ENCODE data around the gene HOXB8.

HOXB8 gene

DNA sequence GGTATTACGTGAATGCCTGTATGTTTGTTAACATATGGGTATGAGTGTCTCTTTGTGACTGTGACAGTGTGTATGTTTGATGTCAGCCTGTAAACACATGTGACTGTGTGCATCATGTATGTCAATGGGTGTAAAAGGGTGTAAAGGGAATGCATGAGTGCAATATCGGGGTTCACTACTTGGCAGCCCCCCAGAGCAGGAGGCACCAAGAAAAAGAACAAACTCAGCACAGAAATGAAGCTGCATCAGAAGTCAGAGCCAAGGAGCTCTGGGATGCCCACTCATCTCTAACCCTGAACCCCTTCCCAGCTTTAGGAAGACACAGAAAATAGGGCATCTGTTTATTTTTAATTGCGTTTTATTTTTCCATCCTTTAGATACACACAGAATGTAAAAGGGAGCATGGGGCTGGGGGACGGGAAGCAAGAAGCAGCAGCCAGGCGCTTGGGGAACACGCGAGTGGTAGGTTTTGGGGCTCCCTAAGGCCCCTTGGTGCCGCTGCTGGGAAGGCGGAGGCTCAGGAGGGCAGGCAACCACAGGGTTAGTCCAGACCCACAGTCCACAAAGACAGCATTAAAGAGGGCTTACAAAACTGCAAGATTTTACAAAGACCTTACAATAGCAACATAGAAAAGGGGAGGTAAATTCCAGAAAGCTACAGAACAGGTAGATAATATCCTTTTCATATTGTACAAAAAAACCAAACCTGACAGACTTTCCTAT lies 8.0 kb downstream of the HOXB8 start:
- Histone ChIP-seq H2BK120ac (ENCODE audit: insufficient read depth, low read length, poor library complexity) (no peak overlapping the region), H2AK5ac (ENCODE audit: low read length) (no peak overlapping the region), H3K4me3 (ENCODE audit: low read depth, low read length) (no peak overlapping the region), H3K4ac (ENCODE audit: low read depth, low read length) (no peak overlapping the region), H3K79me2 (ENCODE audit: control insufficient read depth, insufficient read depth, low read length, poor library complexity) (peaks cover 5% of the 10 kb centered on the region), H3K27ac (ENCODE audit: low read depth, low read length) (no peak overlapping the region), H3K79me1 (ENCODE audit: low read length) (peaks cover 17% of the 10 kb centered on the region), H3K23ac (ENCODE audit: low read length) (no peak overlapping the region), H3K18ac (ENCODE audit: low read length) (no peak overlapping the region), H4K12ac (ENCODE audit: low read depth, low read length) (no peak overlapping the region), H3K4me2 (ENCODE audit: low read length) (no peak overlapping the region), H3K27me3 (ENCODE audit: insufficient read depth, low read length) (peaks cover 37% of the 10 kb centered on the region), H3K9me3 (ENCODE audit: insufficient read depth, low read depth, low read length) (peaks cover 2% of the 10 kb centered on the region), H2AFZ (ENCODE audit: insufficient read depth, low read length, poor library complexity) (no peak overlapping the region), H3K9ac (ENCODE audit: low read length) (no peak overlapping the region), H2BK5ac (ENCODE audit: low read depth, low read length, poor library complexity) (no peak overlapping the region), H3K4me1 (ENCODE audit: control insufficient read depth in 1 of 2, insufficient read depth in 2 of 2, low read length in 2 of 2) (peaks cover 13 to 16% of the 10 kb centered on the region in 2 experiments), H2BK12ac (ENCODE audit: low read length) (no peak overlapping the region), H3K14ac (ENCODE audit: low read length) (no peak overlapping the region), H4K91ac (ENCODE audit: low read depth, low read length) (no peak overlapping the region), H3K36me3 (ENCODE audit: control insufficient read depth in 1 of 2, insufficient read depth in 2 of 2, low read length in 2 of 2) (no peaks in the 10 kb centered on the region), H4K8ac (ENCODE audit: low read depth, low read length) (no peak overlapping the region)
- no CpG with 5 or more reads among the region's 9 CpGs for WGBS (ENCODE audit: extremely low coverage, insufficient coverage, insufficient read length)
- DNase-seq: no peak

DNA sequence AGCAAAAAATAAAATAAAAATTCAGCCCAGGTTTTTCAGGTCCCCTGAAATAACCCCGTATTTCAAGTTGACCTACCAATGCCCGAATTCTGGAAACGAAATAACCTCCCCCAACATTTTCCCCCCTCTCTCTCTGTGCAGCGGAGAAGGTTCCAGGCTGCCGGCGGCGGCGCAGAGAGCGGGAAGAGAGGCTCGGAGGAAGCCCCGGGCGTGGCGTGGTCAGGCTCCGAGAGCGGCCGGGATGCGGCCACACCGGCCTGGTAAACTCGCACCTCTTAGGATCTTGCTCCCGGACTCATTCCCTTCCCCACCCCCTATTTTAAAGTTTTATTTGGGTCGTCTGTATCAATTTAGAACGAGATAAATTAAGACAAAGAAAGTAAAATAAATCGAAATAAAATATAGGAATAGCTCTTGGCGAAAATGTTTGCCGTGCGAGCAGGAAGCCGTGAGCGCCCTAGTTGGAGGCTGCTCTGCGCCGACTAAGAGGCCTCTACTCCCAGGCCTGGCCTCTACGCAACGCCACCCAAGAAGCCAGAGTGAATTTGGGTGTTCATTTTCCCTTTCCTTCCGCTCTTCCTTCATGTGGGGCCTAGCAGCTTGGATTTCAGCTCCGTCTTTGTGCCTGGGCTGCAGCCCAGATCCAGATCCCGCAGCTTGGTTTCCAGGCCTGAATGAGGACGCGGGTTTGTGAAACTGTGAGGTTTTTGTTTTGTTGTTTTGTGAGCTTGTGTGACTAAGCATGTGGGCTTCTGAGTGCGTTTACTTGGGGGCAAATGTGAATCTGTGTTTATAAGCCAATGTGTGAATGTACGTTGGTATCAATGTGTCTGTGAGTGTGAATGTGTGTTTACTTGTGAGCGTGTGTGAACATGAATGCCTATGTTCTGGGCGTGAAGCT lies 8.9 kb downstream of the HOXB8 start:
- Histone ChIP-seq H3K9ac (ENCODE audit: low read length) (no peak overlapping the region), H3K4ac (ENCODE audit: low read depth, low read length) (no peak overlapping the region), H3K4me2 (ENCODE audit: low read length) (no peak overlapping the region), H3K36me3 (ENCODE audit: control insufficient read depth in 1 of 2, insufficient read depth in 2 of 2, low read length in 2 of 2) (no peaks in the 10 kb centered on the region), H3K4me3 (ENCODE audit: low read depth, low read length) (peak overlapping the region; percentile 39), H3K9me3 (ENCODE audit: insufficient read depth, low read depth, low read length) (peaks cover 2% of the 10 kb centered on the region), H3K18ac (ENCODE audit: low read length) (no peak overlapping the region), H3K27me3 (ENCODE audit: insufficient read depth, low read length) (peaks cover 42% of the 10 kb centered on the region), H3K27ac (ENCODE audit: low read depth, low read length) (no peak overlapping the region), H2AFZ (ENCODE audit: insufficient read depth, low read length, poor library complexity) (no peak overlapping the region), H4K91ac (ENCODE audit: low read depth, low read length) (no peak overlapping the region), H3K4me1 (ENCODE audit: control insufficient read depth in 1 of 2, insufficient read depth in 2 of 2, low read length in 2 of 2) (peaks cover 14 to 19% of the 10 kb centered on the region in 2 experiments), H3K79me1 (ENCODE audit: low read length) (peaks cover 13% of the 10 kb centered on the region), H4K8ac (ENCODE audit: low read depth, low read length) (no peak overlapping the region), H2BK12ac (ENCODE audit: low read length) (peak overlapping the region; percentile 16), H4K12ac (ENCODE audit: low read depth, low read length) (no peak overlapping the region), H2BK5ac (ENCODE audit: low read depth, low read length, poor library complexity) (no peak overlapping the region), H3K23ac (ENCODE audit: low read length) (no peak overlapping the region), H2AK5ac (ENCODE audit: low read length) (no peak overlapping the region), H2BK120ac (ENCODE audit: insufficient read depth, low read length, poor library complexity) (no peak overlapping the region), H3K79me2 (ENCODE audit: control insufficient read depth, insufficient read depth, low read length, poor library complexity) (peaks cover 5% of the 10 kb centered on the region), H3K14ac (ENCODE audit: low read length) (no peak overlapping the region)
- WGBS (ENCODE audit: extremely low coverage, insufficient coverage, insufficient read length): no CpG with 5 or more reads among the region's 41 CpGs
- no peak for DNase-seq

DNA sequence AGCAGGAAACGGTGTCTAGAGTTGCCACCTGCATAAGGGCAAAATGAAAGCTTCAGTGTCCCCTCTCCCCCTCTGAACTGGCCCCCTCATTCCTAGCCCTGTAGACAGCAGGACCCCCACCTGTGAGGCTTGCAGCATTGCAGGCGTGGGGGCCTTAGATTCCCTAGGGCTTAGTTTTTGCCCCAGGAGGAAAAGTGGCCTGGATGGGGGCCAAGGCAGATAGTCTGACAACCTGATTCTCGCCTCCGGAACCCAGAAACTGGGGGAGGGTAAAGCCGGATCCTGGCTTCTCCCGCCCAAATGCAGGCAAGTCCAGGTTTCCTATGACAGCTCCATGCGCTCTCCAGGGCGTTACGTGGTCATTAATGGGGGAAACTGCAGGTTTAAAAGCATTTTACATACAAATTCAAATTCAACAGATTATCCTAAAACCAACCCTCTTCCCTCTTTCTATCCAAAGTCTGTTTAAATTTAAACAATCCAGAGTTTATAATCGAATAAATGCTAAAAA lies 9.6 kb downstream of the HOXB8 start:
- DNase-seq: no peak
- Histone ChIP-seq H3K79me1 (ENCODE audit: low read length) (peaks cover 9% of the 10 kb centered on the region), H3K14ac (ENCODE audit: low read length) (no peak overlapping the region), H3K18ac (ENCODE audit: low read length) (no peak overlapping the region), H2BK120ac (ENCODE audit: insufficient read depth, low read length, poor library complexity) (no peak overlapping the region), H3K4me1 (ENCODE audit: control insufficient read depth in 1 of 2, insufficient read depth in 2 of 2, low read length in 2 of 2) (peaks cover 16 to 27% of the 10 kb centered on the region in 2 experiments), H3K4me2 (ENCODE audit: low read length) (no peak overlapping the region), H3K36me3 (ENCODE audit: control insufficient read depth in 1 of 2, insufficient read depth in 2 of 2, low read length in 2 of 2) (no peaks in the 10 kb centered on the region), H3K4ac (ENCODE audit: low read depth, low read length) (no peak overlapping the region), H3K23ac (ENCODE audit: low read length) (no peak overlapping the region), H3K9me3 (ENCODE audit: insufficient read depth, low read depth, low read length) (peaks cover 2% of the 10 kb centered on the region), H3K4me3 (ENCODE audit: low read depth, low read length) (no peak overlapping the region), H3K27me3 (ENCODE audit: insufficient read depth, low read length) (peaks cover 42% of the 10 kb centered on the region), H2AK5ac (ENCODE audit: low read length) (no peak overlapping the region), H4K91ac (ENCODE audit: low read depth, low read length) (no peak overlapping the region), H3K27ac (ENCODE audit: low read depth, low read length) (no peak overlapping the region), H4K12ac (ENCODE audit: low read depth, low read length) (no peak overlapping the region), H3K79me2 (ENCODE audit: control insufficient read depth, insufficient read depth, low read length, poor library complexity) (peaks cover 3% of the 10 kb centered on the region), H3K9ac (ENCODE audit: low read length) (no peak overlapping the region), H2BK5ac (ENCODE audit: low read depth, low read length, poor library complexity) (no peak overlapping the region), H2BK12ac (ENCODE audit: low read length) (no peak overlapping the region), H4K8ac (ENCODE audit: low read depth, low read length) (no peak overlapping the region), H2AFZ (ENCODE audit: insufficient read depth, low read length, poor library complexity) (no peak overlapping the region)
- no CpG with 5 or more reads among the region's 10 CpGs for WGBS (ENCODE audit: extremely low coverage, insufficient coverage, insufficient read length)

DNA sequence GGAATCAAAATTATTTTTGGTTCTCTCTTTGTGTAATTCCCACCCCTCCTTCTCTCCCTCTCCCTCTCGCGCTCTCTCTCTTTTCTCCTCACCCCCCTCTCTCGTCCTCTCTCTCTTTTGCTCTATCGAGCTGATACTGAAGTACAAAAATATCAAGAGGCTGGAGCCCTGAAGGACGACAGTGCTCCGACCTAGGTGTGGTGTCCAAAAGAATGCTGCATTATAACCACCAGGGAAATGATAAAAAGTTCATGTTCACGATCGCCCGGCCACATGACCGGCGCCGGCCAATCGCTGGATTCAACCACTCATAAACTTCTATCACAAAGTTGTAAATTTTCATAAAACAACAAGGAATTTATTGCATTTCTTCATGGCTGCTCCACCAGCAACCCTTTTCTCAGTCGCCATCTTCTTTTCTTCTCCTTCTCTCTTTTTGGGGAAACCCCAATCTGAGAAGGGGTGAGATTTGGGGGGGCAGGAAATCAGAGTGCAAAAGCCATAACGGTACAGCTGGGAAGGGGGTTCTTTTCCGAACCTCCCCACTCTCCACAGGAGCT lies 10.2 kb downstream of the HOXB8 start, which contains the start of gene HOXB6:
Gene HOXB6 (minus strand): TSS at position 217 of the 560 bp plus-strand sequence. CDS start 6,836 bp downstream, outside the sequence.
- H3K9ac ChIP-seq (ENCODE audit: low read length): no peak within 1 kb of the TSS
- WGBS (ENCODE audit: extremely low coverage, insufficient coverage, insufficient read length): no CpG with 5 or more reads among the region's 16 CpGs
- no peak within 1 kb of the TSS for H2AK5ac ChIP-seq (ENCODE audit: low read length)

More for the DNA sequence above, 10.2 kb downstream of the HOXB8 start, which contains the start of gene HOXB6:
- DNase-seq: no peak
- no peaks in the 10 kb centered on the region for H3K36me3 ChIP-seq (ENCODE audit: control insufficient read depth in 1 of 2, insufficient read depth in 2 of 2, low read length in 2 of 2)
- no peak within 1 kb of the TSS for H3K14ac ChIP-seq (ENCODE audit: low read length)
- H3K9me3 ChIP-seq (ENCODE audit: insufficient read depth, low read depth, low read length): peaks cover 2% of the 10 kb centered on the region
- no peak within 1 kb of the TSS for H3K27ac ChIP-seq (ENCODE audit: low read depth, low read length)
- H2BK120ac ChIP-seq (ENCODE audit: insufficient read depth, low read length, poor library complexity): no peak within 1 kb of the TSS
- no peak within 1 kb of the TSS for H4K12ac ChIP-seq (ENCODE audit: low read depth, low read length)
- peaks cover 42% of the 10 kb centered on the region for H3K27me3 ChIP-seq (ENCODE audit: insufficient read depth, low read length)
- H3K4ac ChIP-seq (ENCODE audit: low read depth, low read length): no peak within 1 kb of the TSS
- H3K18ac ChIP-seq (ENCODE audit: low read length): no peak within 1 kb of the TSS
- H3K23ac ChIP-seq (ENCODE audit: low read length): no peak within 1 kb of the TSS
- no peak within 1 kb of the TSS for H2AFZ ChIP-seq (ENCODE audit: insufficient read depth, low read length, poor library complexity)
- no peak within 1 kb of the TSS for H2BK12ac ChIP-seq (ENCODE audit: low read length)
- no peak within 1 kb of the TSS for H4K91ac ChIP-seq (ENCODE audit: low read depth, low read length)
- H3K79me2 ChIP-seq (ENCODE audit: control insufficient read depth, insufficient read depth, low read length, poor library complexity): no peaks in the 10 kb centered on the region
- peaks cover 3% of the 10 kb centered on the region for H3K79me1 ChIP-seq (ENCODE audit: low read length)
- H2BK5ac ChIP-seq (ENCODE audit: low read depth, low read length, poor library complexity): no peak within 1 kb of the TSS
- peaks cover 16 to 29% of the 10 kb centered on the region in 2 experiments for H3K4me1 ChIP-seq (ENCODE audit: control insufficient read depth in 1 of 2, insufficient read depth in 2 of 2, low read length in 2 of 2)
- H3K4me2 ChIP-seq (ENCODE audit: low read length): peak within 1 kb of the TSS; percentile 39
- H4K8ac ChIP-seq (ENCODE audit: low read depth, low read length): no peak within 1 kb of the TSS
- no peak within 1 kb of the TSS for H3K4me3 ChIP-seq (ENCODE audit: low read depth, low read length)

Measured in trophoblast cell (in vitro differentiated cells and primary cell).